Glutamatergic neuron (in vitro differentiated cells): ENCODE measurements around the gene CABS1. TPM values are rescaled to one million over a fixed set of nuclear protein-coding genes. Genes with fewer than 3 reads are reported as not detected.

Source experiments
- DNase-seq: peaks from one replicate; pipeline ENCODE4 v3.0.0; 2022
- H3K27ac Mint-ChIP-seq: one replicate; pipeline ENCODE4 v1.8.0; 2020; ENCODE audit warnings: mild to moderate bottlenecking, mixed read lengths, inconsistent platforms; ENCODE audit not compliant: unreplicated experiment
- H3K27me3 Mint-ChIP-seq: one replicate; pipeline ENCODE4 v1.8.0; 2020; ENCODE audit warnings: mild to moderate bottlenecking, moderate library complexity, mixed read lengths, inconsistent platforms; ENCODE audit not compliant: unreplicated experiment
- H3K36me3 Mint-ChIP-seq: one replicate; pipeline ENCODE4 v1.8.0; 2020; ENCODE audit warnings: mild to moderate bottlenecking, mixed read lengths, inconsistent platforms; ENCODE audit not compliant: unreplicated experiment
- H3K4me1 Mint-ChIP-seq: one replicate; pipeline ENCODE4 v1.8.0; 2020; ENCODE audit warnings: mild to moderate bottlenecking, low read depth, mixed read lengths, inconsistent platforms; ENCODE audit not compliant: unreplicated experiment
- H3K4me3 Mint-ChIP-seq: one replicate; pipeline ENCODE4 v1.8.0; 2020; ENCODE audit warnings: mild to moderate bottlenecking, mixed read lengths, inconsistent platforms; ENCODE audit not compliant: unreplicated experiment
- H3K9me3 Mint-ChIP-seq: one replicate; pipeline ENCODE4 v1.8.0; 2020; ENCODE audit warnings: mild to moderate bottlenecking, moderate library complexity, mixed read lengths, inconsistent platforms; ENCODE audit not compliant: unreplicated experiment
- CTCF ChIP-seq: fragments of 200-600 bp; sonication (generic); IDR thresholded peaks from one replicate; pipeline ENCODE4 v1.5.0; 2021; ENCODE audit not compliant: partially characterized antibody, unreplicated experiment
- total RNA-seq: library from RNA; stranded (reverse); fragmentation: NEBNext Ultra II Directional; extraction: Animal tissue kit (Norgen Biotek cat#: 25700); gene quantifications from one replicate; pipeline ENCODE4 v1.2.1, GENCODE V29; 2021; ENCODE audit not compliant: unreplicated experiment

CABS1 gene
- total RNA-seq, 1 donor from 2014 or later, result not detected

- Mint-ChIP-seq H3K4me1 (no peaks in the 10 kb centered on the region), H3K9me3 (no peaks in the 10 kb centered on the region), H3K27me3 (no peaks in the 10 kb centered on the region), H3K36me3 (no peaks in the 10 kb centered on the region), H3K4me3 (no peak overlapping the region), H3K27ac (no peak overlapping the region)
- TF ChIP-seq CTCF, result no peak
- DNase-seq, result no peak
Observed at GRCh38 chr4:70313736-70314135, 21.0 kb upstream of the CABS1 start.

- DNase-seq, result no peak
- H3K27ac Mint-ChIP-seq, result no peak overlapping the region
- no peaks in the 10 kb centered on the region for H3K4me1 Mint-ChIP-seq
- no peaks in the 10 kb centered on the region for H3K27me3 Mint-ChIP-seq
- H3K9me3 Mint-ChIP-seq, result no peaks in the 10 kb centered on the region
- H3K4me3 Mint-ChIP-seq, result no peak overlapping the region
- H3K36me3 Mint-ChIP-seq, result no peaks in the 10 kb centered on the region
- no peak for TF ChIP-seq CTCF
Observed at GRCh38 chr4:70315928-70316327, 18.9 kb upstream of the CABS1 start.

- Mint-ChIP-seq H3K4me3 (no peak overlapping the region), H3K27me3 (no peaks in the 10 kb centered on the region), H3K27ac (no peak overlapping the region), H3K9me3 (no peaks in the 10 kb centered on the region), H3K4me1 (no peaks in the 10 kb centered on the region), H3K36me3 (no peaks in the 10 kb centered on the region)
- TF ChIP-seq CTCF, result no peak
- DNase-seq, result no peak
Observed at GRCh38 chr4:70326052-70326451, 8.7 kb upstream of the CABS1 start.

GRCh38 chr4:70336043-70336442, 1.3 kb downstream of the CABS1 start:
- Mint-ChIP-seq H3K9me3 (no peaks in the 10 kb centered on the region), H3K4me3 (no peak overlapping the region), H3K27ac (no peak overlapping the region), H3K36me3 (no peaks in the 10 kb centered on the region), H3K4me1 (no peaks in the 10 kb centered on the region), H3K27me3 (no peaks in the 10 kb centered on the region)
- TF ChIP-seq CTCF, result no peak
- DNase-seq, result no peak

- H3K27ac Mint-ChIP-seq, result no peak overlapping the region
- no peaks in the 10 kb centered on the region for H3K27me3 Mint-ChIP-seq
- H3K36me3 Mint-ChIP-seq, result no peaks in the 10 kb centered on the region
- no peak overlapping the region for H3K4me3 Mint-ChIP-seq
- H3K4me1 Mint-ChIP-seq, result no peaks in the 10 kb centered on the region
- H3K9me3 Mint-ChIP-seq, result no peaks in the 10 kb centered on the region
- no peak for DNase-seq
- TF ChIP-seq CTCF, result no peak
Observed at GRCh38 chr4:70337886-70338420, 3.2 kb downstream of the CABS1 start.
